Measurements from ENCODE around the gene SLC34A1.

DNA sequence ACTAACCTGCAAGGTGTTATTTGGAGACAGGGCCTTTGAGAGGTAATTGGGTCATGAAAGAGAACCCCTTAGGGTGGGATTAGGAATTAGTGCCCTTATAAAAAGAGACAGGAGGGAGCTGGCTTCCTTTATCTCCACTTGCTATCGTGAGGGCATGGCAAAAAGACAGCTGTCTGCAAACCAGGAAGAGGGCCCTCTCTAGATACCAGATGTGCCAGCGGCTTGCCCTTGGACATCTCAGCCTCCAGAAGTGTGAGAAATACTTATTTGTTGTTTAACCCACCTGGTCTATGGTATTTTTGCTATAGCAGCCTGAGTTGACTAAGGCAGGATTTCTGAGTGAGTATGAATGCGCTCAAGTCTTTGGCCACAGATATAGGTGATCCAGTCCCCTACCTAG, 27.5 kb upstream of the SLC34A1 start:
- TF ChIP-seq, protein P1, sequence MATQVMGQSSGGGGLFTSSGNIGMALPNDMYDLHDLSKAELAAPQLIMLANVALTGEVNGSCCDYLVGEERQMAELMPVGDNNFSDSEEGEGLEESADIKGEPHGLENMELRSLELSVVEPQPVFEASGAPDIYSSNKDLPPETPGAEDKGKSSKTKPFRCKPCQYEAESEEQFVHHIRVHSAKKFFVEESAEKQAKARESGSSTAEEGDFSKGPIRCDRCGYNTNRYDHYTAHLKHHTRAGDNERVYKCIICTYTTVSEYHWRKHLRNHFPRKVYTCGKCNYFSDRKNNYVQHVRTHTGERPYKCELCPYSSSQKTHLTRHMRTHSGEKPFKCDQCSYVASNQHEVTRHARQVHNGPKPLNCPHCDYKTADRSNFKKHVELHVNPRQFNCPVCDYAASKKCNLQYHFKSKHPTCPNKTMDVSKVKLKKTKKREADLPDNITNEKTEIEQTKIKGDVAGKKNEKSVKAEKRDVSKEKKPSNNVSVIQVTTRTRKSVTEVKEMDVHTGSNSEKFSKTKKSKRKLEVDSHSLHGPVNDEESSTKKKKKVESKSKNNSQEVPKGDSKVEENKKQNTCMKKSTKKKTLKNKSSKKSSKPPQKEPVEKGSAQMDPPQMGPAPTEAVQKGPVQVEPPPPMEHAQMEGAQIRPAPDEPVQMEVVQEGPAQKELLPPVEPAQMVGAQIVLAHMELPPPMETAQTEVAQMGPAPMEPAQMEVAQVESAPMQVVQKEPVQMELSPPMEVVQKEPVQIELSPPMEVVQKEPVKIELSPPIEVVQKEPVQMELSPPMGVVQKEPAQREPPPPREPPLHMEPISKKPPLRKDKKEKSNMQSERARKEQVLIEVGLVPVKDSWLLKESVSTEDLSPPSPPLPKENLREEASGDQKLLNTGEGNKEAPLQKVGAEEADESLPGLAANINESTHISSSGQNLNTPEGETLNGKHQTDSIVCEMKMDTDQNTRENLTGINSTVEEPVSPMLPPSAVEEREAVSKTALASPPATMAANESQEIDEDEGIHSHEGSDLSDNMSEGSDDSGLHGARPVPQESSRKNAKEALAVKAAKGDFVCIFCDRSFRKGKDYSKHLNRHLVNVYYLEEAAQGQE (IDR thresholded peaks at IDR 0.05; ENCODE audit: borderline replicate concordance in 1 of 2, low read depth in 1 of 2, low read length in 2 of 2), result no peak
- TF ChIP-seq CHD4 (IDR thresholded peaks at IDR 0.05; ENCODE audit: borderline replicate concordance, low read length) (no peak), EHMT2 (IDR thresholded peaks at IDR 0.05; ENCODE audit: borderline replicate concordance, low read depth, low read length) (no peak), SMARCC2 (IDR thresholded peaks at IDR 0.05) (no peak)
- TF ChIP-seq, protein P2, sequence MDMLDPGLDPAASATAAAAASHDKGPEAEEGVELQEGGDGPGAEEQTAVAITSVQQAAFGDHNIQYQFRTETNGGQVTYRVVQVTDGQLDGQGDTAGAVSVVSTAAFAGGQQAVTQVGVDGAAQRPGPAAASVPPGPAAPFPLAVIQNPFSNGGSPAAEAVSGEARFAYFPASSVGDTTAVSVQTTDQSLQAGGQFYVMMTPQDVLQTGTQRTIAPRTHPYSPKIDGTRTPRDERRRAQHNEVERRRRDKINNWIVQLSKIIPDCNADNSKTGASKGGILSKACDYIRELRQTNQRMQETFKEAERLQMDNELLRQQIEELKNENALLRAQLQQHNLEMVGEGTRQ (IDR thresholded peaks at IDR 0.05; ENCODE audit: low read depth, low read length), result no peak
- TF ChIP-seq, protein P2 (CRISPR knock-in tag; IDR thresholded peaks at IDR 0.05; ENCODE audit: borderline replicate concordance), result no peak
- TF ChIP-seq, protein P3, sequence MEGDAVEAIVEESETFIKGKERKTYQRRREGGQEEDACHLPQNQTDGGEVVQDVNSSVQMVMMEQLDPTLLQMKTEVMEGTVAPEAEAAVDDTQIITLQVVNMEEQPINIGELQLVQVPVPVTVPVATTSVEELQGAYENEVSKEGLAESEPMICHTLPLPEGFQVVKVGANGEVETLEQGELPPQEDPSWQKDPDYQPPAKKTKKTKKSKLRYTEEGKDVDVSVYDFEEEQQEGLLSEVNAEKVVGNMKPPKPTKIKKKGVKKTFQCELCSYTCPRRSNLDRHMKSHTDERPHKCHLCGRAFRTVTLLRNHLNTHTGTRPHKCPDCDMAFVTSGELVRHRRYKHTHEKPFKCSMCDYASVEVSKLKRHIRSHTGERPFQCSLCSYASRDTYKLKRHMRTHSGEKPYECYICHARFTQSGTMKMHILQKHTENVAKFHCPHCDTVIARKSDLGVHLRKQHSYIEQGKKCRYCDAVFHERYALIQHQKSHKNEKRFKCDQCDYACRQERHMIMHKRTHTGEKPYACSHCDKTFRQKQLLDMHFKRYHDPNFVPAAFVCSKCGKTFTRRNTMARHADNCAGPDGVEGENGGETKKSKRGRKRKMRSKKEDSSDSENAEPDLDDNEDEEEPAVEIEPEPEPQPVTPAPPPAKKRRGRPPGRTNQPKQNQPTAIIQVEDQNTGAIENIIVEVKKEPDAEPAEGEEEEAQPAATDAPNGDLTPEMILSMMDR (CRISPR knock-in tag; IDR thresholded peaks at IDR 0.05), result no peak
